ENCODE measurements around the gene CYP26C1.

The CYP26C1 gene

DNA sequence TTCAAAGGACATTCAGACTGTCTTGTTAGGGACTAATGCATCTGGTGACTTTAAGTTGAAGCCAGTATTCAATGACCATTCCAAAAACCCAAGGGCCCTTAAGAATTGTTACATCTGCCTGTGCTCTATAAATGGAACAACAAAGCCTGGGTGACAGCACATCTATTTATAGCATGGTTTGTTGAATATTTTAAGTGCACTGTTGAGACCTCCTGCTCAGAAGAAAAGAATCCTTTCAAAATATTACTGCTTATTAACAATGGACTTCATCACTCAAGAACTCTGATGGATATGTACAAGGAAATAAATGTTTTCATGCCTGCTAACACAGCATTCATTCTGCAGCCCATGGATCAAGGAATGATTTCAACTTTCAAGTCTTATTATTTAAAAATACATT is 33.1 kb upstream of the CYP26C1 start:
- TF ChIP-seq TCF12 (IDR thresholded peaks at IDR 0.05; ENCODE audit: low read depth) (no peak), FOXM1 (IDR thresholded peaks at IDR 0.05; ENCODE audit: borderline replicate concordance, low read depth) (no peak), TEAD4 (IDR thresholded peaks at IDR 0.05) (no peak), NFIC (IDR thresholded peaks at IDR 0.05) (no peak), RAD21 (IDR thresholded peaks at IDR 0.05; ENCODE audit: low read depth) (no peak), ZBTB7A (IDR thresholded peaks at IDR 0.05; ENCODE audit: low read depth) (no peak), TAF1 (IDR thresholded peaks at IDR 0.05; ENCODE audit: low read depth) (no peak), EGR1 (IDR thresholded peaks at IDR 0.05) (no peak)
- TF ChIP-seq, protein P1, sequence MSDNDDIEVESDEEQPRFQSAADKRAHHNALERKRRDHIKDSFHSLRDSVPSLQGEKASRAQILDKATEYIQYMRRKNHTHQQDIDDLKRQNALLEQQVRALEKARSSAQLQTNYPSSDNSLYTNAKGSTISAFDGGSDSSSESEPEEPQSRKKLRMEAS (IDR thresholded peaks at IDR 0.05) = no peak

DNA sequence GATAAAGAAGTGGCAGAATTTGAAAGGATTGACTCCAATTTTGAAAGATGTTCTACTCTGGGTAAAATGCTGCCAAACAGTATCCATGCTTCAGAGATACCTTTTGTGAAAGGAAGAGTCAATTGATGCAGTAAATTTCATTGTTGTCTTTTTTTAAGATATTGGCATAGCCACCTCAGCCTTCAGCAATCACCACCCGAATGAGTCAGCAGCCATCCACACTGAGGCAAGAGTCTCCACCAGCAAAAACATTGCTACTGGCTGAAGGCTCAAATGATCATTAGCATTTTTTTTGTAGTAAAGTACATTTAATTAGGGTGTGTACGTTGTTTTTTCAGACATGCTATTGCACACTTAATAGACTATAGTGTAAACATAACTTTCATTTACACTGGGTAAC is 31.7 kb upstream of the CYP26C1 start:
- TF ChIP-seq CEBPB (IDR thresholded peaks at IDR 0.05) (no peak), ZBTB7A (IDR thresholded peaks at IDR 0.05; ENCODE audit: low read depth) (no peak), YY1 (IDR thresholded peaks at IDR 0.05; ENCODE audit: low read depth) (no peak)
- TF ChIP-seq, protein P2, sequence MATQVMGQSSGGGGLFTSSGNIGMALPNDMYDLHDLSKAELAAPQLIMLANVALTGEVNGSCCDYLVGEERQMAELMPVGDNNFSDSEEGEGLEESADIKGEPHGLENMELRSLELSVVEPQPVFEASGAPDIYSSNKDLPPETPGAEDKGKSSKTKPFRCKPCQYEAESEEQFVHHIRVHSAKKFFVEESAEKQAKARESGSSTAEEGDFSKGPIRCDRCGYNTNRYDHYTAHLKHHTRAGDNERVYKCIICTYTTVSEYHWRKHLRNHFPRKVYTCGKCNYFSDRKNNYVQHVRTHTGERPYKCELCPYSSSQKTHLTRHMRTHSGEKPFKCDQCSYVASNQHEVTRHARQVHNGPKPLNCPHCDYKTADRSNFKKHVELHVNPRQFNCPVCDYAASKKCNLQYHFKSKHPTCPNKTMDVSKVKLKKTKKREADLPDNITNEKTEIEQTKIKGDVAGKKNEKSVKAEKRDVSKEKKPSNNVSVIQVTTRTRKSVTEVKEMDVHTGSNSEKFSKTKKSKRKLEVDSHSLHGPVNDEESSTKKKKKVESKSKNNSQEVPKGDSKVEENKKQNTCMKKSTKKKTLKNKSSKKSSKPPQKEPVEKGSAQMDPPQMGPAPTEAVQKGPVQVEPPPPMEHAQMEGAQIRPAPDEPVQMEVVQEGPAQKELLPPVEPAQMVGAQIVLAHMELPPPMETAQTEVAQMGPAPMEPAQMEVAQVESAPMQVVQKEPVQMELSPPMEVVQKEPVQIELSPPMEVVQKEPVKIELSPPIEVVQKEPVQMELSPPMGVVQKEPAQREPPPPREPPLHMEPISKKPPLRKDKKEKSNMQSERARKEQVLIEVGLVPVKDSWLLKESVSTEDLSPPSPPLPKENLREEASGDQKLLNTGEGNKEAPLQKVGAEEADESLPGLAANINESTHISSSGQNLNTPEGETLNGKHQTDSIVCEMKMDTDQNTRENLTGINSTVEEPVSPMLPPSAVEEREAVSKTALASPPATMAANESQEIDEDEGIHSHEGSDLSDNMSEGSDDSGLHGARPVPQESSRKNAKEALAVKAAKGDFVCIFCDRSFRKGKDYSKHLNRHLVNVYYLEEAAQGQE (IDR thresholded peaks at IDR 0.05; ENCODE audit: low read depth) = no peak

DNA sequence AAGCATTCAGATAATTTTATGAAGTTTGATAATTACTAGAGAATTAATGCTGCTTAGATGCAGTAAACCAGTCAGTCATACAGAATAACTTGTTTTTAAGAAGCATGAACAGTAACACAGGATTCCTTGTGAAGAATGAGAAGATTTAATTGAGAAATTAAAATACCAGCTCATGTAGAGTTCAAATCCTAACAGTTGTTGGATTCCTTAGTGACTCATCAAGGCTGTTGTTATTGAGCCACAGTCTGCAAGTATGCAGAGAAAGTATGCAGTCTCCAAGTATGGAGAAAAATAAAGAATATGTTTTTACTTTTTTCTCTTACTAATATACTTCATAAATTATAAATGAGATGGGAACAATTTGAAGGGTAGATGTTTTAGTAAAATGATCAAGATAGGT is 30.2 kb upstream of the CYP26C1 start:
- TF ChIP-seq RAD21 (IDR thresholded peaks at IDR 0.05; ENCODE audit: low read depth) (no peak), TEAD4 (IDR thresholded peaks at IDR 0.05) (peak; percentile 68), TCF12 (IDR thresholded peaks at IDR 0.05; ENCODE audit: low read depth) (no peak), FOXM1 (IDR thresholded peaks at IDR 0.05; ENCODE audit: borderline replicate concordance, low read depth) (peak; percentile 57; the same call in 1 of the 2 replicates), ZBTB7A (IDR thresholded peaks at IDR 0.05; ENCODE audit: low read depth) (no peak)

DNA sequence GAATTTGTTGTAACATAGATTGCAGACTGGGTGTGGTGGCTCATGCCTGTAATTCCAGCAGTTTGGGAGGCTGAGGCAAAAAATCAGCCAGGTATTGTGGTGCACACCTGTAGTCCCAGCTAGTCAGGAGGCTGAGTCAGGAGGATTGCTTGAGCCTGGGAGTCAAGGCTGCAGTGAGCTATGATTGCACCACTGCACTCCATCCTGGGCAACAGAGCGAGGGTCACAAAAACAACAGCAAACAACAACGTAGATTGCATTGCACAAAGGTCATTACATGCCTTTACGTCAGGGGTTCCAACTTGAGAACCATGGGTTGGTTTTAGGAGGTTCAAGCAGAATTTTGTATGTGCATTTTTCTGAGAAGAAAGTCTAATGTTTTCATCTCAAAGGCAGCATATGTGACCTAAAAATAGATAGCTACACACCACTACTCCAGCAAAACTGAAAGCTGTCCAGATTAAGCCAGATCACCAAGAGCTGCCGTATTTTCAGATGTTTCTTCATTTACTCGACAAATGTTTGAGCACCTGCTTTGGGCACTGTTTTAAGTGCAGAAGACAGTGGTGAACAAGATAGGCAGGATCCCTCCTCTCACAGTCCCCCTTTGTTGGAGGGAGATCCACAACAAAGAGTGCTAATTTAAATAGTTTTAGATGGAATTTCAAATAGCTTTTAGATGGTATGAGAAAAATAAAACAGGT is 28.3 kb upstream of the CYP26C1 start:
- TF ChIP-seq, protein P1 (IDR thresholded peaks at IDR 0.05) = no peak
- TF ChIP-seq TAF1 (IDR thresholded peaks at IDR 0.05; ENCODE audit: low read depth) (no peak), FOXM1 (IDR thresholded peaks at IDR 0.05; ENCODE audit: borderline replicate concordance, low read depth) (no peak), NFIC (IDR thresholded peaks at IDR 0.05) (no peak), CREB1 (IDR thresholded peaks at IDR 0.05; ENCODE audit: low read depth) (no peak), EGR1 (IDR thresholded peaks at IDR 0.05) (no peak), CEBPB (IDR thresholded peaks at IDR 0.05) (no peak), EP300 (IDR thresholded peaks at IDR 0.05; ENCODE audit: borderline replicate concordance) (no peak), YY1 (IDR thresholded peaks at IDR 0.05; ENCODE audit: low read depth) (no peak), RAD21 (IDR thresholded peaks at IDR 0.05; ENCODE audit: low read depth) (no peak), ZBTB7A (IDR thresholded peaks at IDR 0.05; ENCODE audit: low read depth) (no peak), TEAD4 (IDR thresholded peaks at IDR 0.05) (no peak), TCF12 (IDR thresholded peaks at IDR 0.05; ENCODE audit: low read depth) (no peak)
- TF ChIP-seq, protein P2 (IDR thresholded peaks at IDR 0.05; ENCODE audit: low read depth) = no peak
- TF ChIP-seq, protein P3, sequence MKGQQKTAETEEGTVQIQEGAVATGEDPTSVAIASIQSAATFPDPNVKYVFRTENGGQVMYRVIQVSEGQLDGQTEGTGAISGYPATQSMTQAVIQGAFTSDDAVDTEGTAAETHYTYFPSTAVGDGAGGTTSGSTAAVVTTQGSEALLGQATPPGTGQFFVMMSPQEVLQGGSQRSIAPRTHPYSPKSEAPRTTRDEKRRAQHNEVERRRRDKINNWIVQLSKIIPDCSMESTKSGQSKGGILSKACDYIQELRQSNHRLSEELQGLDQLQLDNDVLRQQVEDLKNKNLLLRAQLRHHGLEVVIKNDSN (IDR thresholded peaks at IDR 0.05) = no peak

DNA sequence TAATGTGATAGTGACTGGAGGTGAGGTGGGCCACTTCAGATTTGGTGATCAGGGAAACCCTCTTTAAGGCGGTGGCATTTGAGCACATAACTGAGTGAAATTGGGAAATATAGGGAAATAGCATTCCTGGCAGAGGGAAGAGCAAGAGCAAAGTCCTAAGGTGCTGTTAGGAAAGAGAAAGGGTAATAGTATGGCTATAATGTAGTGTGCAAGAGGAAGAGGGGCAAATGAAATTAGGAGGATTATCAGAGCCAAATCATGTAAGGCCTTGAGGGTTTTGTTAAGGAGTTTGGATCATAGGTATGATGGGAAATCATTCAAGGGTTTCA is 27.8 kb upstream of the CYP26C1 start:
- TF ChIP-seq FOXM1 (IDR thresholded peaks at IDR 0.05; ENCODE audit: borderline replicate concordance, low read depth) = no peak
- TF ChIP-seq, protein P3 (IDR thresholded peaks at IDR 0.05) = no peak
- TF ChIP-seq CREB1 (IDR thresholded peaks at IDR 0.05; ENCODE audit: low read depth) = no peak
- TF ChIP-seq EP300 (IDR thresholded peaks at IDR 0.05; ENCODE audit: borderline replicate concordance) = no peak
- TF ChIP-seq YY1 (IDR thresholded peaks at IDR 0.05; ENCODE audit: low read depth) = no peak
- no peak for TF ChIP-seq NFIC (IDR thresholded peaks at IDR 0.05)
- TF ChIP-seq EGR1 (IDR thresholded peaks at IDR 0.05) = no peak
- TF ChIP-seq TEAD4 (IDR thresholded peaks at IDR 0.05) = no peak
- TF ChIP-seq TCF12 (IDR thresholded peaks at IDR 0.05; ENCODE audit: low read depth) = no peak
- no peak for TF ChIP-seq ZBTB7A (IDR thresholded peaks at IDR 0.05; ENCODE audit: low read depth)
- no peak for TF ChIP-seq TAF1 (IDR thresholded peaks at IDR 0.05; ENCODE audit: low read depth)
- TF ChIP-seq, protein P2 (IDR thresholded peaks at IDR 0.05; ENCODE audit: low read depth) = no peak
- no peak for TF ChIP-seq RAD21 (IDR thresholded peaks at IDR 0.05; ENCODE audit: low read depth)
- TF ChIP-seq, protein P1 (IDR thresholded peaks at IDR 0.05) = no peak
- no peak for TF ChIP-seq CEBPB (IDR thresholded peaks at IDR 0.05)

All from Ishikawa (cell line).